Esophagus squamous epithelium (tissue), 4 donors: ENCODE results near the gene PRELID2.

Experiments
- POLR2A ChIP-seq, 4 donors: fragments of 450-650 bp; IDR thresholded peaks; one replicate each; pipeline ENCODE4 v1.6.1; 2017; ENCODE audit warnings: antibody characterized with exemption in 4 of 4, mild to moderate bottlenecking in 4 of 4, moderate library complexity in 3 of 4
- TF ChIP-seq, protein P1 (sequence below), 6 experiments: fragments of 450-650 bp in 4 of 6; fragments of 200-600 bp in 2 of 6; sonication (generic) in 2 of 6; IDR thresholded peaks; one replicate each; pipeline ENCODE4 v1.5.1; 2016 to 2019; ENCODE audit warnings: antibody characterized with exemption in 6 of 6, mild to moderate bottlenecking in 4 of 6, moderate library complexity in 4 of 6

GRCh38 chr5:145793574-145793973 is 41.6 kb downstream of the PRELID2 start:
- TF ChIP-seq, protein P1, sequence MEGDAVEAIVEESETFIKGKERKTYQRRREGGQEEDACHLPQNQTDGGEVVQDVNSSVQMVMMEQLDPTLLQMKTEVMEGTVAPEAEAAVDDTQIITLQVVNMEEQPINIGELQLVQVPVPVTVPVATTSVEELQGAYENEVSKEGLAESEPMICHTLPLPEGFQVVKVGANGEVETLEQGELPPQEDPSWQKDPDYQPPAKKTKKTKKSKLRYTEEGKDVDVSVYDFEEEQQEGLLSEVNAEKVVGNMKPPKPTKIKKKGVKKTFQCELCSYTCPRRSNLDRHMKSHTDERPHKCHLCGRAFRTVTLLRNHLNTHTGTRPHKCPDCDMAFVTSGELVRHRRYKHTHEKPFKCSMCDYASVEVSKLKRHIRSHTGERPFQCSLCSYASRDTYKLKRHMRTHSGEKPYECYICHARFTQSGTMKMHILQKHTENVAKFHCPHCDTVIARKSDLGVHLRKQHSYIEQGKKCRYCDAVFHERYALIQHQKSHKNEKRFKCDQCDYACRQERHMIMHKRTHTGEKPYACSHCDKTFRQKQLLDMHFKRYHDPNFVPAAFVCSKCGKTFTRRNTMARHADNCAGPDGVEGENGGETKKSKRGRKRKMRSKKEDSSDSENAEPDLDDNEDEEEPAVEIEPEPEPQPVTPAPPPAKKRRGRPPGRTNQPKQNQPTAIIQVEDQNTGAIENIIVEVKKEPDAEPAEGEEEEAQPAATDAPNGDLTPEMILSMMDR (IDR thresholded peaks at IDR 0.05), result no peak
- TF ChIP-seq POLR2A (IDR thresholded peaks at IDR 0.05), result no peak
